Measurements from ENCODE around the gene QSOX2.

The QSOX2 gene

GRCh38 chr9:136192289-136193126 lies 53.1 kb downstream of the QSOX2 start:
- Histone ChIP-seq H3K4me2 (ENCODE audit: low read depth, low read length, poor library complexity, severe bottlenecking) (no peak overlapping the region), H3K9ac (ENCODE audit: low read depth, low read length, poor library complexity, severe bottlenecking) (no peak overlapping the region), H3K4me1 (ENCODE audit: insufficient read depth, low read length, poor library complexity, severe bottlenecking) (no peaks in the 10 kb centered on the region), H3K9me3 (ENCODE audit: insufficient read depth, low read depth, low read length) (no peaks in the 10 kb centered on the region), H3K27me3 (ENCODE audit: insufficient read depth, low read length, poor library complexity, severe bottlenecking) (no peaks in the 10 kb centered on the region), H3K79me2 (ENCODE audit: insufficient read depth, low read length) (no peaks in the 10 kb centered on the region), H3K9me2 (replicated peaks; ENCODE audit: low read depth, low read length) (no peaks in the 10 kb centered on the region), H4K20me1 (ENCODE audit: insufficient read depth, low read length, poor library complexity, severe bottlenecking) (no peaks in the 10 kb centered on the region), H3K36me3 (ENCODE audit: insufficient read depth, low read length) (no peaks in the 10 kb centered on the region), H3F3A (ENCODE audit: low read depth) (no peaks in the 10 kb centered on the region), H3K4me3 (ENCODE audit: low read length, poor library complexity, severe bottlenecking) (no peak overlapping the region), H2AFZ (ENCODE audit: low read length) (no peak overlapping the region)
- TF ChIP-seq, protein P1, sequence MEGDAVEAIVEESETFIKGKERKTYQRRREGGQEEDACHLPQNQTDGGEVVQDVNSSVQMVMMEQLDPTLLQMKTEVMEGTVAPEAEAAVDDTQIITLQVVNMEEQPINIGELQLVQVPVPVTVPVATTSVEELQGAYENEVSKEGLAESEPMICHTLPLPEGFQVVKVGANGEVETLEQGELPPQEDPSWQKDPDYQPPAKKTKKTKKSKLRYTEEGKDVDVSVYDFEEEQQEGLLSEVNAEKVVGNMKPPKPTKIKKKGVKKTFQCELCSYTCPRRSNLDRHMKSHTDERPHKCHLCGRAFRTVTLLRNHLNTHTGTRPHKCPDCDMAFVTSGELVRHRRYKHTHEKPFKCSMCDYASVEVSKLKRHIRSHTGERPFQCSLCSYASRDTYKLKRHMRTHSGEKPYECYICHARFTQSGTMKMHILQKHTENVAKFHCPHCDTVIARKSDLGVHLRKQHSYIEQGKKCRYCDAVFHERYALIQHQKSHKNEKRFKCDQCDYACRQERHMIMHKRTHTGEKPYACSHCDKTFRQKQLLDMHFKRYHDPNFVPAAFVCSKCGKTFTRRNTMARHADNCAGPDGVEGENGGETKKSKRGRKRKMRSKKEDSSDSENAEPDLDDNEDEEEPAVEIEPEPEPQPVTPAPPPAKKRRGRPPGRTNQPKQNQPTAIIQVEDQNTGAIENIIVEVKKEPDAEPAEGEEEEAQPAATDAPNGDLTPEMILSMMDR (conservative IDR thresholded peaks at IDR 0.05; ENCODE audit: low read length) = no peak
- no peak for TF ChIP-seq EZH2phosphoT487 (IDR thresholded peaks at IDR 0.05; ENCODE audit: borderline replicate concordance)

GRCh38 chr9:136191960-136192286 lies 53.7 kb downstream of the QSOX2 start:
- Histone ChIP-seq H3K36me3 (ENCODE audit: insufficient read depth, low read length) (no peaks in the 10 kb centered on the region), H3K9me2 (replicated peaks; ENCODE audit: low read depth, low read length) (no peaks in the 10 kb centered on the region), H2AFZ (ENCODE audit: low read length) (no peak overlapping the region), H3K4me2 (ENCODE audit: low read depth, low read length, poor library complexity, severe bottlenecking) (no peak overlapping the region), H3F3A (ENCODE audit: low read depth) (no peaks in the 10 kb centered on the region), H3K4me3 (ENCODE audit: low read length, poor library complexity, severe bottlenecking) (no peak overlapping the region), H3K4me1 (ENCODE audit: insufficient read depth, low read length, poor library complexity, severe bottlenecking) (no peaks in the 10 kb centered on the region), H4K20me1 (ENCODE audit: insufficient read depth, low read length, poor library complexity, severe bottlenecking) (no peaks in the 10 kb centered on the region), H3K27me3 (ENCODE audit: insufficient read depth, low read length, poor library complexity, severe bottlenecking) (no peaks in the 10 kb centered on the region), H3K9me3 (ENCODE audit: insufficient read depth, low read depth, low read length) (no peaks in the 10 kb centered on the region), H3K79me2 (ENCODE audit: insufficient read depth, low read length) (no peaks in the 10 kb centered on the region), H3K9ac (ENCODE audit: low read depth, low read length, poor library complexity, severe bottlenecking) (no peak overlapping the region)
- TF ChIP-seq, protein P1 (conservative IDR thresholded peaks at IDR 0.05; ENCODE audit: low read length) = no peak
- no peak for TF ChIP-seq EZH2phosphoT487 (IDR thresholded peaks at IDR 0.05; ENCODE audit: borderline replicate concordance)

GRCh38 chr9:136191099-136191959 lies 54.3 kb downstream of the QSOX2 start:
- H2AFZ ChIP-seq (ENCODE audit: low read length) = no peak overlapping the region
- H3K9me3 ChIP-seq (ENCODE audit: insufficient read depth, low read depth, low read length) = no peaks in the 10 kb centered on the region
- H3K79me2 ChIP-seq (ENCODE audit: insufficient read depth, low read length) = no peaks in the 10 kb centered on the region
- no peaks in the 10 kb centered on the region for H3K4me1 ChIP-seq (ENCODE audit: insufficient read depth, low read length, poor library complexity, severe bottlenecking)
- no peaks in the 10 kb centered on the region for H3K9me2 ChIP-seq (replicated peaks; ENCODE audit: low read depth, low read length)
- H3K36me3 ChIP-seq (ENCODE audit: insufficient read depth, low read length) = no peaks in the 10 kb centered on the region
- no peaks in the 10 kb centered on the region for H3F3A ChIP-seq (ENCODE audit: low read depth)
- H3K9ac ChIP-seq (ENCODE audit: low read depth, low read length, poor library complexity, severe bottlenecking) = no peak overlapping the region
- no peak for TF ChIP-seq EZH2phosphoT487 (IDR thresholded peaks at IDR 0.05; ENCODE audit: borderline replicate concordance)
- TF ChIP-seq, protein P1 (conservative IDR thresholded peaks at IDR 0.05; ENCODE audit: low read length) = no peak
- H3K4me3 ChIP-seq (ENCODE audit: low read length, poor library complexity, severe bottlenecking) = no peak overlapping the region
- H3K4me2 ChIP-seq (ENCODE audit: low read depth, low read length, poor library complexity, severe bottlenecking) = no peak overlapping the region
- no peaks in the 10 kb centered on the region for H4K20me1 ChIP-seq (ENCODE audit: insufficient read depth, low read length, poor library complexity, severe bottlenecking)
- no peaks in the 10 kb centered on the region for H3K27me3 ChIP-seq (ENCODE audit: insufficient read depth, low read length, poor library complexity, severe bottlenecking)

Data from Loucy (cell line).